ENCODE data around the gene CFAP99.
"Not testable (repeated sequence)": the region's sequence is repeated elsewhere in the genome, so short reads cannot be mapped to it uniquely, and the experiment has no call there.

Gene CFAP99

GRCh38 chr4:2449511-2450392 is 31.0 kb downstream of the CFAP99 start:
- no peak for DNase-seq

DNA sequence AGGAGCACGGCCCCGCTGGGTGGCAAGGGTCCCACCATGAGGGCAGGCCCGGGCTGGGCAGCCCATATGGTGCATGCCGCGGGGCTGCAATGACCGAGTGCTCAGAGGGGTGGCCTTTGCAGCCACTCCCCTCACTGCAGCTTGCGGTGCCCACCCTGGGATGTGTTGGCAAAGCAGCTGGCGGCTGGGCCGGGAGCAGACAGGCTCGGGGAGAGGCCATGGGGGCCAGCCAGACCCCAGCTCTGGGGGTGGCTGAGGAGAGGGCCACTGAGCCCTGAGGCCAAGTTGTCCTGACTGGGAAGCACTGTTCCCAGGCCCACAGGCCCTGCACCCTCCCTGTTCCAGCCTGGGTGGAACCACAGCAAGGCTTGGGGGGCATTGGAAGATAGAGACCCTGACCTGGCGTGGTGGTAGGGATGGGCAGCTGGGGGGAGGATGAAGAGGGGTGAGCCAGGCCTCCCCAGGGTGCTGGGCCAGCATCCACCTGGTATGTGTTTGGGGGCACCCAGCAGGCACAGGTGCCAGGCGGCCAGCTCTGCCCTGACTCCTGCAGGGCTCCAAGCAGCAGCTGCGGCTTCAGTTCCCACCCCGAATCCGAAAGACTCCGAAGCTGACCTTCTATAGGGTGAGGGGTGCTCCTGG is 31.8 kb downstream of the CFAP99 start:
- DNase-seq, result no peak

DNA sequence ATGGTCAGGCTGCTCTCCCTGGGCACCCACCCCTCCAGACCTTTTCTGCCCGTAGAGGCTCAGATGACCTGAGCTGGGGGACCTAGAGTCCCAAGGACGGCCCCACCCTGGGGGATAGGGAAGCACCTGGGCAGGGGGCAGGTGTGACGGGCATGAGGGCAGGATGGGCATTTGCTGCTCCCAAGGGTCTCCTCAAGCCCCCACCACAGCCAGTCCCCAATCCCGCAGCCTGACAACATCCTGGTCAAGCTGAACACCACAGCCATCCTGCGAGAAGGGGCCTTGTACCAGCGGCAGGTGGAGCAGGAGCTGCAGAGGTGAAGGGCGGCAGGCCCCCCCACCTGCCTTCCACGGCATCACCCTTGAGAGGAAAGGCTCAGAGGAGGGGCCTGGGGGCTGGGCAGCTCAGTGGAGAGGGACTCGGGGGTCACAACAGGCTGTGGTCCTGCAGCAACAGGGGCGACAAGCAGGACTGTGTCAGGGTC is 32.3 kb downstream of the CFAP99 start:
- no peak for DNase-seq

- no peak for DNase-seq
Observed at GRCh38 chr4:2451821-2452785, 33.3 kb downstream of the CFAP99 start.

GRCh38 chr4:2457481-2458295 is 38.9 kb downstream of the CFAP99 start:
- DNase-seq, result no peak

- no peak for DNase-seq
Observed at GRCh38 chr4:2458546-2459491, 40.1 kb downstream of the CFAP99 start.

- no peak for DNase-seq
Observed at GRCh38 chr4:2459589-2460349, 41.0 kb downstream of the CFAP99 start.

GRCh38 chr4:2461246-2461960 is 42.6 kb downstream of the CFAP99 start:
- DNase-seq, result no peak

- DNase-seq, result peak; percentile 38
Observed at GRCh38 chr4:2462218-2462991, 43.6 kb downstream of the CFAP99 start.

- no peak for DNase-seq
Observed at GRCh38 chr4:2462992-2463762, 44.4 kb downstream of the CFAP99 start.

DNA sequence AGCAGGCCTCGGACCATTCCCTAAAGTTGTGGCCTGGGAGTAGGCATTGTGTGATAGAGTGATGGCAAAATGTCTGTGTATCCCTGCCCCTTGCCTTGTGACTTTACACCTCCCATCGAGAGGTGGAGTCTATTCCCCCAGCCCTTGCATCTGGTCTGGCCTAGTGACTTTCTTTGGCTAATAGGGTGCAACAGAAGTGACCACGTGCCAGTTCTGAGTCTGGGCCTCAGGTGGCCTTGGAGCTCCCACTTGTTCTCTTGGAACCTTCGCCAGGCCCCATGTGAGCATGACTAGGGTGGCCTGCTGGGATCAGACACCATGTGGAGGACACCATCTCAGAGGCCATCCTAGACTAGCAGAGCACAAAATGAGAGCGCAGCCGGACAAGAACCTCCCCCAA is 46.3 kb downstream of the CFAP99 start:
- DNase-seq, result no peak

GRCh38 chr4:2465544-2465943 is 46.8 kb downstream of the CFAP99 start:
- not testable (repeated sequence) for DNase-seq

- peak; percentile 85 for DNase-seq
Observed at GRCh38 chr4:2468456-2469191, 49.9 kb downstream of the CFAP99 start, which contains the start of gene RNF4. TSS of gene RNF4 (plus strand) at chr4:2469106. CDS start at chr4:2490494, 21,388 bp downstream.

GRCh38 chr4:2469192-2469984 is 50.6 kb downstream of the CFAP99 start:
- peak; percentile 6 for DNase-seq

GRCh38 chr4:2470791-2471190 is 52.0 kb downstream of the CFAP99 start:
- DNase-seq, result no peak

DNA sequence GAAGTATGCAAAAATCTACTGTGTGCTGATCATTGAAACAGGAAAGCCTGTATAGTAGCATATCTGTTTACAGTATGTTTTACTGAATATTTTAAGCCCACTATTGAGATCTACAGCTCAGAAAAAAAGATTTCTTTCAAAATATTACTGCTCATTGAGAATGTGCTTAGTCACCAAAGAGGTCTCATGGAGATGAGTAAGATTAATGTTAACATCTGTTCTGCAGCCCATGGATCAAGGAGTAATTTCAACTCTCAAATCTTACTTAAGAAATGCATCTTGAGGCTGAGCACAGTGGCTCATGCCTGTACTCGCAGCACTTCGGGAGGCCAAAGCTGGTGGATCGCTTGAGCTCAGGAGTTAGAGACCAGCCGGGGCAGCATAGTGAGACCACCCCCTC is 53.4 kb downstream of the CFAP99 start:
- DNase-seq, result no peak
